NB4 (cell line): ENCODE measurements around the gene PITPNC1.

Experiments
- CTCF ChIP-seq: IDR thresholded peaks from one replicate; pipeline ENCODE4 v1.5.1; 2012; ENCODE audit warnings: low read depth, low read length
- POLR2A ChIP-seq: IDR thresholded peaks from 2 replicates; pipeline ENCODE4 v1.6.1; 2011; ENCODE audit warnings: mild to moderate bottlenecking; ENCODE audit not compliant: insufficient read length; ENCODE audit errors: extremely low read depth

GRCh38 chr17:67427424-67427823, 50.3 kb downstream of the PITPNC1 start:
- TF ChIP-seq CTCF = no peak
- TF ChIP-seq POLR2A = no peak
